Loucy (cell line): ENCODE data around the gene ANO10.

Experiments
- H2AFZ ChIP-seq: fragments of 200-600 bp; sonication (generic); 2 replicates; pipeline ENCODE4 v1.6.0; 2016; ENCODE audit warnings: antibody characterized with exemption, mild to moderate bottlenecking, low read length, moderate library complexity
- H3F3A ChIP-seq: fragments of 200-600 bp; 2 replicates; pipeline ENCODE4 v1.6.0; 2016; ENCODE audit warnings: antibody characterized with exemption, low read depth, mild to moderate bottlenecking
- H3K27me3 ChIP-seq: fragments of 200-600 bp; sonication (generic); 2 replicates; pipeline ENCODE4 v1.6.1; 2014; ENCODE audit warnings: low read length, mild to moderate bottlenecking; ENCODE audit not compliant: insufficient read depth, poor library complexity, severe bottlenecking
- H3K36me3 ChIP-seq: fragments of 200-600 bp; sonication (generic); 2 replicates; pipeline ENCODE4 v1.6.1; 2016; ENCODE audit warnings: low read length; ENCODE audit not compliant: insufficient read depth
- H3K4me1 ChIP-seq: fragments of 200-600 bp; sonication (generic); 2 replicates; pipeline ENCODE4 v1.5.1; 2014; ENCODE audit warnings: low read length, mild to moderate bottlenecking; ENCODE audit not compliant: insufficient read depth, poor library complexity, severe bottlenecking
- H3K4me2 ChIP-seq: fragments of 200-600 bp; sonication (generic); 2 replicates; pipeline ENCODE4 v1.6.0; 2014; ENCODE audit warnings: antibody characterized with exemption, low read length, low read depth, mild to moderate bottlenecking; ENCODE audit not compliant: poor library complexity, severe bottlenecking
- H3K4me3 ChIP-seq: fragments of 200-600 bp; sonication (generic); 2 replicates; pipeline ENCODE4 v1.5.1; 2014; ENCODE audit warnings: low read length, mild to moderate bottlenecking, mixed read lengths; ENCODE audit not compliant: poor library complexity, severe bottlenecking
- H3K79me2 ChIP-seq: fragments of 200-600 bp; sonication (generic); 2 replicates; pipeline ENCODE4 v1.6.1; 2014; ENCODE audit warnings: low read length; ENCODE audit not compliant: insufficient read depth
- H3K9ac ChIP-seq: fragments of 200-600 bp; sonication (generic); 2 replicates; pipeline ENCODE4 v1.6.0; 2014; ENCODE audit warnings: mild to moderate bottlenecking, low read depth, low read length, moderate library complexity; ENCODE audit not compliant: poor library complexity, severe bottlenecking
- H3K9me2 ChIP-seq: fragments of 200-600 bp; sonication (generic); replicated peaks from 2 replicates; pipeline ENCODE4 v1.6.1; 2016; ENCODE audit warnings: low read depth, low read length, mixed read lengths
- H3K9me3 ChIP-seq: fragments of 200-600 bp; sonication (generic); 2 replicates; pipeline ENCODE4 v1.6.1; 2014; ENCODE audit warnings: mild to moderate bottlenecking, antibody characterized with exemption, low read length, low read depth; ENCODE audit not compliant: insufficient read depth
- H4K20me1 ChIP-seq: fragments of 200-600 bp; sonication (generic); 2 replicates; pipeline ENCODE4 v1.6.0; 2014; ENCODE audit warnings: antibody characterized with exemption, low read length, mild to moderate bottlenecking; ENCODE audit not compliant: insufficient read depth, poor library complexity, severe bottlenecking
- CTCF ChIP-seq: fragments of 200-600 bp; sonication (generic); conservative IDR thresholded peaks from 2 replicates; pipeline ENCODE4 v1.5.1; 2014; ENCODE audit warnings: mild to moderate bottlenecking, antibody characterized with exemption, low read length
- EZH2phosphoT487 ChIP-seq: fragments of 200-600 bp; IDR thresholded peaks from 2 replicates; pipeline ENCODE4 v1.6.1; 2018; ENCODE audit warnings: antibody characterized with exemption, mild to moderate bottlenecking, moderate library complexity, borderline replicate concordance

ANO10 gene

GRCh38 chr3:43363621-43364266 lies 258.1 kb downstream of the ANO10 start:
- Histone ChIP-seq H3K4me2 (no peak overlapping the region), H3K36me3 (no peaks in the 10 kb centered on the region; the same call in 1 of the 2 replicates), H4K20me1 (no peaks in the 10 kb centered on the region), H2AFZ (no peak overlapping the region), H3K79me2 (no peaks in the 10 kb centered on the region), H3K27me3 (no peaks in the 10 kb centered on the region), H3F3A (no peaks in the 10 kb centered on the region), H3K4me1 (no peaks in the 10 kb centered on the region), H3K9me3 (no peaks in the 10 kb centered on the region), H3K9me2 (no peaks in the 10 kb centered on the region), H3K9ac (no peak overlapping the region), H3K4me3 (no peak overlapping the region)
- TF ChIP-seq EZH2phosphoT487: no peak
- TF ChIP-seq CTCF: no peak

GRCh38 chr3:43362961-43363360 lies 258.9 kb downstream of the ANO10 start:
- Histone ChIP-seq H3K4me1 (no peaks in the 10 kb centered on the region), H3K79me2 (no peaks in the 10 kb centered on the region), H3K4me3 (no peak overlapping the region), H2AFZ (no peak overlapping the region), H3K9me3 (no peaks in the 10 kb centered on the region), H3K9me2 (no peaks in the 10 kb centered on the region), H3K9ac (no peak overlapping the region), H4K20me1 (no peaks in the 10 kb centered on the region), H3F3A (no peaks in the 10 kb centered on the region), H3K27me3 (no peaks in the 10 kb centered on the region), H3K36me3 (no peaks in the 10 kb centered on the region; the same call in 1 of the 2 replicates), H3K4me2 (no peak overlapping the region)
- no peak for TF ChIP-seq CTCF
- no peak for TF ChIP-seq EZH2phosphoT487

- no peak overlapping the region for H3K4me2 ChIP-seq
- H3F3A ChIP-seq: no peaks in the 10 kb centered on the region
- H3K9me2 ChIP-seq: no peaks in the 10 kb centered on the region
- H3K79me2 ChIP-seq: no peaks in the 10 kb centered on the region
- no peaks in the 10 kb centered on the region for H3K9me3 ChIP-seq
- no peaks in the 10 kb centered on the region for H3K27me3 ChIP-seq
- no peaks in the 10 kb centered on the region; the same call in 1 of the 2 replicates for H3K36me3 ChIP-seq
- no peaks in the 10 kb centered on the region for H3K4me1 ChIP-seq
- H2AFZ ChIP-seq: no peak overlapping the region
- no peaks in the 10 kb centered on the region for H4K20me1 ChIP-seq
- no peak overlapping the region for H3K9ac ChIP-seq
- H3K4me3 ChIP-seq: no peak overlapping the region
- TF ChIP-seq CTCF: no peak
- TF ChIP-seq EZH2phosphoT487: no peak
These were observed 259.6 kb downstream of the ANO10 start for GRCh38 chr3:43362183-43362582.
